Osteocyte (in vitro differentiated cells): ENCODE results near the gene IRS2. TPM values are rescaled to one million over a fixed set of nuclear protein-coding genes. Genes with fewer than 3 reads are reported as not detected.

Experiments
- DNase-seq: peaks from one replicate; pipeline ENCODE4 v3.0.0; 2021; ENCODE audit warnings: mixed read lengths; ENCODE audit not compliant: unreplicated experiment; ENCODE audit errors: extremely low spot score
- H3K27ac Mint-ChIP-seq: one replicate; pipeline ENCODE4 v1.8.0; 2021; ENCODE audit warnings: mild to moderate bottlenecking, mixed read lengths; ENCODE audit not compliant: unreplicated experiment
- H3K27me3 Mint-ChIP-seq: one replicate; pipeline ENCODE4 v1.8.0; 2021; ENCODE audit warnings: mixed read lengths; ENCODE audit not compliant: unreplicated experiment
- H3K36me3 Mint-ChIP-seq: one replicate; pipeline ENCODE4 v1.8.0; 2021; ENCODE audit warnings: mixed read lengths; ENCODE audit not compliant: unreplicated experiment
- H3K4me1 Mint-ChIP-seq: one replicate; pipeline ENCODE4 v1.8.0; 2021; ENCODE audit warnings: mixed read lengths; ENCODE audit not compliant: unreplicated experiment
- H3K4me3 Mint-ChIP-seq: one replicate; pipeline ENCODE4 v1.8.0; 2021; ENCODE audit warnings: mild to moderate bottlenecking, moderate library complexity, mixed read lengths; ENCODE audit not compliant: unreplicated experiment
- H3K9me3 Mint-ChIP-seq: one replicate; pipeline ENCODE4 v1.8.0; 2021; ENCODE audit warnings: mixed read lengths; ENCODE audit not compliant: unreplicated experiment
- CTCF ChIP-seq: fragments of 200-600 bp; sonication (generic); IDR thresholded peaks from 2 replicates; pipeline ENCODE4 v1.5.0; 2021; ENCODE audit warnings: antibody characterized with exemption, mild to moderate bottlenecking, moderate library complexity
- total RNA-seq: library from RNA; stranded (reverse); gene quantifications from 2 replicates; pipeline ENCODE4 v1.2.1, GENCODE V29; 2021

Gene IRS2
- total RNA-seq, 1 donor from 2014 or later: 52.3 TPM

- H3K27me3 Mint-ChIP-seq: no peaks in the 10 kb centered on the region
- no peak for TF ChIP-seq CTCF
- DNase-seq: no peak
- no peaks in the 10 kb centered on the region for H3K36me3 Mint-ChIP-seq
- no peak overlapping the region for H3K4me3 Mint-ChIP-seq
- no peaks in the 10 kb centered on the region for H3K9me3 Mint-ChIP-seq
- H3K4me1 Mint-ChIP-seq: peaks cover 2% of the 10 kb centered on the region
- H3K27ac Mint-ChIP-seq: no peak overlapping the region
These were observed 67.7 kb downstream of the IRS2 start for GRCh38 chr13:109718726-109719125.

- peak; percentile 72 for DNase-seq
- Mint-ChIP-seq H3K9me3 (no peaks in the 10 kb centered on the region), H3K27ac (no peak overlapping the region), H3K4me3 (no peak overlapping the region), H3K27me3 (no peaks in the 10 kb centered on the region), H3K4me1 (peaks cover 2% of the 10 kb centered on the region), H3K36me3 (no peaks in the 10 kb centered on the region)
- no peak for TF ChIP-seq CTCF
These were observed 68.7 kb downstream of the IRS2 start for GRCh38 chr13:109717686-109718085.

GRCh38 chr13:109715902-109716301 lies 70.5 kb downstream of the IRS2 start:
- DNase-seq: no peak
- Mint-ChIP-seq H3K4me1 (peaks cover 2% of the 10 kb centered on the region), H3K27ac (no peak overlapping the region), H3K27me3 (no peaks in the 10 kb centered on the region), H3K9me3 (no peaks in the 10 kb centered on the region), H3K36me3 (no peaks in the 10 kb centered on the region), H3K4me3 (no peak overlapping the region)
- TF ChIP-seq CTCF: no peak

- no peaks in the 10 kb centered on the region for H3K36me3 Mint-ChIP-seq
- H3K27me3 Mint-ChIP-seq: no peaks in the 10 kb centered on the region
- H3K9me3 Mint-ChIP-seq: no peaks in the 10 kb centered on the region
- H3K4me3 Mint-ChIP-seq: no peak overlapping the region
- DNase-seq: no peak
- peaks cover 2% of the 10 kb centered on the region for H3K4me1 Mint-ChIP-seq
- TF ChIP-seq CTCF: no peak
- no peak overlapping the region for H3K27ac Mint-ChIP-seq
These were observed 72.7 kb downstream of the IRS2 start for GRCh38 chr13:109713681-109714080.

GRCh38 chr13:109712124-109712722 lies 74.2 kb downstream of the IRS2 start:
- H3K36me3 Mint-ChIP-seq: no peaks in the 10 kb centered on the region
- H3K9me3 Mint-ChIP-seq: no peaks in the 10 kb centered on the region
- no peaks in the 10 kb centered on the region for H3K4me1 Mint-ChIP-seq
- DNase-seq: no peak
- no peak for TF ChIP-seq CTCF
- H3K4me3 Mint-ChIP-seq: no peak overlapping the region
- H3K27ac Mint-ChIP-seq: no peak overlapping the region
- no peaks in the 10 kb centered on the region for H3K27me3 Mint-ChIP-seq
